Posterior vena cava (tissue), 2 donors: Measurements from ENCODE around the gene HAPLN1. TPM values are rescaled to one million over a fixed set of nuclear protein-coding genes. Genes with fewer than 3 reads are reported as not detected.
"Not testable (repeated sequence)": the region's sequence is repeated elsewhere in the genome, so short reads cannot be mapped to it uniquely, and the experiment has no call there.

ENCODE experiments used
- DNase-seq: peaks from one replicate; pipeline ENCODE4 v3.0.0-alpha.2; 2020; ENCODE audit warnings: low spot score
- intact Hi-C, 2 donors: fragments of 100-400 bp; cut with DNase I; formaldehyde crosslinking; loops; one replicate each; pipeline versions ENCODE4 v1.14.1 to v1.14.2; 2022 to 2023
- long read RNA-seq, 2 donors: library from polyadenylated mRNA; unstranded; transcript quantifications; one replicate each; pipeline ENCODE4 v2.0.0, GENCODE V29; 2020 to 2021
- total RNA-seq, 2 donors: library from RNA; stranded (reverse); fragmentation: NEBNext Ultra II Directional; extraction: Animal tissue kit (Norgen Biotek cat#: 25700); gene quantifications; one replicate each; pipeline ENCODE4 v1.2.1, GENCODE V29; 2021
- donor health status: DM: yes; HTN: yes; CAD: no.
- donor health status: DM: yes; HTN: yes; CAD: no.

The HAPLN1 gene
- total RNA-seq = under 1 TPM in 1 of 2 donors, not detected in 1; 0.14 TPM
- long read RNA-seq, donor 1 = 0 reads
- long read RNA-seq, donor 2, full-length matches to known transcripts = 1 of 1 reads
- long read RNA-seq, donor 2, partial matches to known transcripts = 0 of 1 reads
- long read RNA-seq, donor 2, other reads (novel, unspliced or antisense) = 0 of 1 reads

DNA sequence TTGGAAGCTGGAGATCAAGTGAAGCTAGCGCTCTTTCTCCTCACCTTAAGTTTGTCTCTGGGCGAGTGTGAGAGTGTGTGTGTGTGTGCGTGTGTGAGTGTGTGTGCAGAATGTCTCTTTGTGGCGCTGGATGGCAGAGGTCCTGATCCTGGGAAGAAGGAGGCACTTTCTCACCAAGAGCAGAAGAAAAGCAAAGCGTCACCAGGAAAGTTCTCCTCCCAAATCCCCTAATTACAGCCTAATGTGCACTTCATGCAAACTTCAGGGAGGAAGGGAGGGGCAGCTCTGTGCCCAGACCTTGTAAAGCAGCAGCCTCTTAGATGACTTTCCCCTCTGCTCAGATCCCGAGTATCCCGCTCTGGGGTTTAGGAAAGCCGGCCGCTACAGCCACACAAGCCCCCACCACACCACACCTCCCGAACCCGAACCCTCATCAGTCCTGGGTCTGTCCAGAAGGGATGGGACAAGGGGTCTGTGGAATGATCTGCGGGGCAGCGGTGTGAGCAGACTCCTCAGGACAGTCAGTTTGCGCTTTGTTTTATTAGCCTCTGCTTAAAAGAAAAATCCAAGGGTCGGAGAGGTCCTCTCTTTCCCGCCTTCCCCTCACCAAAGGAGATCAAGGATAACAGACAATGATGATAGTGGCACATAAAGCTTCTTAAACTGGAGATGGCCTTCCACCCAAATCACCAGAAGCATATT lies at the start of gene HAPLN1:
TSS of gene HAPLN1 (minus strand) at position 20 of the 702 bp plus-strand sequence. CDS start 47,332 bp downstream, outside the sequence.
- DNase-seq = no peak
- intact Hi-C loops = no loop called here

GRCh38 chr5:83767409-83767992 lies 46.8 kb upstream of the HAPLN1 start:
- intact Hi-C loops = no loop called here
- DNase-seq = no peak

DNA sequence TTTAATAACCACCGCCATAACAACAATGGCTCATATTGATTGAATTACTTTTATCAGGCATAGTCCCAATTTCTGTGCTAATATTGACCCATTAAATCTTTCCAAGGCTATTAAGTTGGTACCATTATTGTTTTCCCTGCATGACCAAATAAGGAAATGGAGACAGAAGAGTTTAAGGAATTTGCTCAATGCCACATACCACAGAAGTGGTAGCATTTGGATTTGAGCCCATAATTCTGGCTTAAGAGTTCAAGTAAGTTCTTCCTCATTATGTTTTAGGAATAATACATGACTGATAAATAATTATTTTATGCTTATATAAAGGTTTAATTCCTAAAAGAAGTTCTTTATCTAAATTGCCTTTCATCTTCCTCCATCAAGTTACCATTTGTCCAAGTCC lies 43.4 kb upstream of the HAPLN1 start:
- intact Hi-C loops = no loop called here
- no peak for DNase-seq

DNA sequence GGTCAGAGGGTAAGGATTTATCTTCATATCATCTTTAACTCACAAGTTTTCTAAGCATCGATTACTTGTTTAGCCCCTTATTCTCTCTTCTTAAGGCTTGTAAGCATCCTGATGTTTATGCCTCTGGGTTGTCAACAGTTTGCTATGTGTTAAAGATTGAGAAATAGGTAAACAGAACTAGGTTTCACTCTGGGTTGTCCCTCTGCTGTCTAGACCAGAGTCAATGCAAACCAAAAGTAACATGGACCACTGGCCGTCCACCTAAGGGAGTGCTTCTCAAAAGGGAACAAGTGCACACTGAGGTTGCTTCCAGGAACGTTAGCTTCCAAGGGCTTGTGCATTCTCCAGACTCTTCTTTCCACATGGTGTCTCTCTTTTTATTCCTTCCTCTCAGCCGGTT lies 39.9 kb upstream of the HAPLN1 start:
- intact Hi-C loops = no loop called here
- DNase-seq = no peak

DNA sequence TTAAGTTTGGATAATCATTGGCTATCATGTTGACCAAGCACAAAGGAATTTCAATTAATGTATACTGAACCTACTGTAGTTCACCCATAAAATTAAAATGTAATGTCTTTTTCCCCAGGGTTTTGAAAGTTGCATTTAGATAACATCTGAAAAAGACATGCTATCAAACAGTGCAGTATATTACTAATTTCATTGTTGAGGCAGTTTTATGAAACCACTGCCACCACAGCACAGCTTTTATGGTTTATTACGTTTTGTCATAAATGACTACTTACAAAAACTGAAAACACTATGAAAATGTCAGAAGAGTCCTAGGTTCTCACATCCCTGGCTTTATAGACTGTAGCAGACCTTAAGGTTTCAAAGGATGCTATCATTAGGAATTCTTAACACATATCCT lies 32.0 kb upstream of the HAPLN1 start:
- no peak for DNase-seq
- intact Hi-C loops = no loop called here

- intact Hi-C loops = no loop called here
- DNase-seq = no peak
Measured at GRCh38 chr5:83751201-83751600, 30.5 kb upstream of the HAPLN1 start.

GRCh38 chr5:83750749-83751148 lies 30.1 kb upstream of the HAPLN1 start:
- intact Hi-C loops = no loop called here
- DNase-seq = no peak

DNA sequence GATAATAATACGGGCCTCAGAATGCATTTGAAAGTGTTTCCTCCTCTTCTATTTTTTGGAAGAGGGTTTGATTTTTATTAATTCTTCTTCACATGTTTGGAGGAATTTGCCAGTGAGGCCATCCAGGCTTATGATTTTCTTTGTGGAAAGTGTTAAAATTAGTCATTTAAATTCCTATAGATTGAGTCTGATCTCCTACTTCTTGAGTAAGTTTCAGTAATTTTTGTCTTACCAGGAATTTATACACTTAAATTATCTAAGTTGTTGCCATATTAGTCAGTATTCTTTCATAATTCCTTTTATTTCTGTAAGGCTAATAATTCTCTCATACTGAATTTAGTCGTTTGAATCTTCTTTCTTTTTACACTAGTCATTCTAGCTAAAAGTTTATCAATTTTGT lies 25.2 kb upstream of the HAPLN1 start:
- DNase-seq = no peak
- intact Hi-C loops = no loop called here

- DNase-seq = no peak
- intact Hi-C loops = no loop called here
Measured at GRCh38 chr5:83744821-83745220, 24.2 kb upstream of the HAPLN1 start.

DNA sequence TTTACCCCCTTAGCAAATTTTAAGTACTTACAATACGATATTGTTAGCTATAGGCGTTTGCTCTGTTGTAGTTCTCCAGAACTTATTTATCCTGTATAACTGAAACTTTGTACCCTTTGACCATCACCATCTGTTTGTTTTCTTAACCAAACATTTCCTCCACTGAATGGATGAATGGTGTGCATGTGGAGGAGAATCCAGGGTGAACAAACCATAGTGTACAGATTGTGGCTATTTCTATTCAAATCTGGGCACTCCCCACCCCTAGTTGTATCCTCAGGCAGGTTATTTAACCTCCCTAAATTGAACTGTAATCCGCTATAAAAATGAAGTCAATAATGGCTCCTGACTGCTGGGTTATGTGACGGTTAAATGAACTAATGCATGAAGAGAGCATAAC lies 21.4 kb upstream of the HAPLN1 start:
- intact Hi-C loops = no loop called here
- DNase-seq = no peak

DNA sequence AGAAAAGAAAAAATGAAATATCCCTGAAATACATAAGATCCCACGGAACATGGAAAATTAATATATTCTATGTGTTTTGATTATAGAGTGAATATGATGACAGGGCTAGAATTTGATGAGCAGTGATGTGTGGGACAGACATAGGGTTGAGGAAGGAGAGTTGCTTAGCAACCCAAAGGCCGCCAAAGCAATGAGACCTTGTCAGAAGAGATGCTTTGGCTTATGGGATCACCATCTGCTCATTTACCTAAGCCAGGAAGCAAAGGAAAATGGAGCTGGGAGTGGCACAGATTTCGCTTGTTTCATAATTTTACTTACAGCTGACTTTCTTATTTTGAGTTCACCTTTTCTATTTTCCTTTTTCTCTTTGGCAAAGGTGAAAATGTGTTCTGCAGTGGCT lies 20.9 kb upstream of the HAPLN1 start:
- DNase-seq = no peak
- intact Hi-C loops = no loop called here

- no peak for DNase-seq
- intact Hi-C loops = no loop called here
Measured at GRCh38 chr5:83740741-83741140, 20.1 kb upstream of the HAPLN1 start.

GRCh38 chr5:83736169-83736568 lies 15.5 kb upstream of the HAPLN1 start:
- intact Hi-C loops, DNase-seq: not testable (repeated sequence)

DNA sequence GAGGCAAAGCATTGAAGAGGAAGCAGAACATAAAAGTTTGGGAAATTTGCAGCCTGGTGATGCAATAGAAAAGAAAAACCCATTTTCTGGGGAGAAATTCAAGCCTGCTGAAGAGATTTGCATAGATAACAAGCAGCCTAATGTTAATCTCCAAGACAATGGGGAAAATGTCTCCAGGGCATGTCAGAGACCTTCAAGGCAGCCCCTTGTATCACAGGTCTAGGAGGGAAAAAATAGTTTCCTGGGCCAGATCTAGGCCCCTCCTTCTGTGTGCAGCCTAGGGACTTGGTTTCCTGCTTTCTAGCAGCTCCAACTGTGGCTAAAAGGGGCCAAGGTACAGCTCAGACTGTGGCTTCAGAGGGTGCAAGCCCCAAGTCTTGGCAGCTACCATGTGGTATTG lies 14.4 kb upstream of the HAPLN1 start:
- DNase-seq, intact Hi-C loops: not testable (repeated sequence)

DNA sequence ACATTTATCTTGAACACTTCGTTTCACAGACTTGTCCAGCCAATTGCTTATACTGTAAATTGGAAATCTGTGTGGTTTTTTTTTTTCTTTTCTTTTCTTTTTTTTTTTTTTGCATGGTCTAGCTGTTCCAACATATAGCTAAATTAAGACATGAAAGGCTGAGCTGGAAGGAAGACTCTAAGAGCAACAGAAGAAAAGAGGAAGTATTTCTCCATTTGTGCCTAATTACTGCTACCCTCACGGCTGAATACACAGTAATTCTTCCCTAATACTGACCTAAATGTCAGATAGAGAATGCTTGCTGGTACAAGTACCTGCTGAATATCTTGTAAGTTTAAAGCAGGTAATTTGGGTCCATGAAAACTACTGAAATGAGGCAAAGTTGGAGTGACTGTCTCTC lies 11.0 kb upstream of the HAPLN1 start:
- intact Hi-C loops = no loop called here
- no peak for DNase-seq

DNA sequence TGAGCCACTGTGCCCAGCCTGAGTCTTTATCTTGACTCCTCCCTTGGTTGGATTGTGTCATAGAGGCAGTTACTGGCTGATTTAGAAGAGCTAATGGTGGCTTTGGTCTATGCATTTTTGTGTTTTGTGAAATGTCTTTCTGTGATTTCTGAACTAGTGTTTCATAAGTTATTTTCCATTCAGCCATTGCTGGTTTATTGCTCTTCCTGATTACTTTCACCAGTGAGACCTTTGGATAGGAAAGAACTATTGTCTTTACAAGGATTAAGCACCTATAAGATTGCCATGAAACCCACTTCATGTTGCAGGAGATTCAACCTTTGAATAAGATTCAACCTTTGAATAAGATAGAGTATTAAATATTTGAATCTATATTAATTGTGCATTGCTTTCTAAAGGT lies 8.7 kb upstream of the HAPLN1 start:
- intact Hi-C loops = no loop called here

GRCh38 chr5:83726912-83727311 lies 6.3 kb upstream of the HAPLN1 start:
- intact Hi-C loops = no loop called here

More for the DNA sequence above, 8.7 kb upstream of the HAPLN1 start:
- no peak for DNase-seq

DNA sequence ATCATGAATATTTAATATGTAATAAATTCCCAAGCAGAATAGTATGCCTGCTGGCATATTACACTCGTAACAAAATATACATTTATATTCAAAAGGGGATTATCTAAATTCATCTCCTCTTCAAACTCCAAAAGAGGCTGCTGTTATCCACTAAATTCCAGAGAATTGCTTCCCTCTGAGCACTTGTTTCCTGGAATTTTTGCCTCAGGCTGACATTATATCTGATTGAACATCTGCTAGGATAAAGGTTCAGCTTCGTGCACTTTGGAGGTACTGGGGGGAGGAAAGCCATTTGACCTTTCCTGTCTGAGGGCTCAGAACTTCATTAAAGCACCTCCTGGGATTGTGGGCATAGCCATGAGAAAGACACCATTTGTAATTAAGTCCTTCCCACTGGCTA lies 4.3 kb upstream of the HAPLN1 start:
- intact Hi-C loops = no loop called here
- no peak for DNase-seq

More at GRCh38 chr5:83726912-83727311, 6.3 kb upstream of the HAPLN1 start:
- DNase-seq = no peak

DNA sequence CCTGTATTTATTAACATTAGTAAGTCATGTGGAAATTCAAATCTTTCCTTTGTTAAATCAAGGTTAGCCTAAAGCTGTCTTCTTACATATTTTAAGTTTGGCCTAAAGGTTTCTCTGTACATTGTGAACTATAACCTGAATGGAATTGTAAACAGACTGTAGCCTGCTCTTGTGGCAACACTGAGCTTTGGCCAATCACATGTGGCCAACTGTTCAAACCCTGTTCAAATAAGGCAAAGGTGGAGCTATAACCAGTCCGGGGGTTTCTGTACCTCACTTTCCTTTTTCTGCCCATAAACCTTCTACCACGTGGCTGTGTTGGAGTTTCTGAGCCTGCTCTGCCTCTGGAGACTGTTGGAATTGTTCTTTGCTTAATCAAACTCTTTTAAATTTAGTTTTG lies 3.3 kb upstream of the HAPLN1 start:
- DNase-seq = no peak
- intact Hi-C loops = no loop called here

DNA sequence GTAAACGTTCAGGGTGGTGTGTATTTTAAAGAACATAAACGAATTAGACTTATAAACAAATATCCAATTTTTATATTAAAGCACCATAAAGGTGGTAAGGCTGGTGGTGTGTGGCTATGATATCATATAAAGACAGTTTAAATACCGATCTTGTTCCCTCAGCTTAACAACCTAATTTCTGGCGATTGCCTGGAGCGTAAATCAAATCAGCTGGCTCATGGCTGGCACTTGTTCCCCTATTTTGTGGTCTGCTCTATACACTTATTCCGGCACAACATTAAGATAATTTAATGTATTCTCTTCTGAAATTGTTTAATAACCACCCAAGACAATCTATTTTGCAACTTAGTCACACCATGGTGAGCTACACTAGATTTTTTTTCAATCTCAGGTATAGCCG lies 2.4 kb upstream of the HAPLN1 start:
- intact Hi-C loops = no loop called here
- no peak for DNase-seq
